LHCN-M2 (cell line): ENCODE data around the gene APELA. TPM values are rescaled to one million over a fixed set of nuclear protein-coding genes. Genes with fewer than 3 reads are reported as not detected.
"Not testable (repeated sequence)": the region's sequence is repeated elsewhere in the genome, so short reads cannot be mapped to it uniquely, and the experiment has no call there.

Experiments used
- DNase-seq: peaks from one replicate; pipeline ENCODE4 v3.0.0-alpha.2; 2012; ENCODE audit warnings: low read depth
- total RNA-seq: library from RNA; depleted of rRNA; stranded (reverse); fragments of >200 nt; gene quantifications from 2 replicates; pipeline ENCODE4 v1.2.3, GENCODE V29; 2014; rRNA removed

APELA gene
- total RNA-seq, 1 experiment from 2014 or later = not detected

- DNase-seq = no peak
Measured at GRCh38 chr4:164924670-164925238, 47.8 kb downstream of the APELA start.

- peak; percentile 26 for DNase-seq
Measured at GRCh38 chr4:164926301-164926700, 49.3 kb downstream of the APELA start.

GRCh38 chr4:164927101-164927500, 50.1 kb downstream of the APELA start:
- peak; percentile 15 for DNase-seq

GRCh38 chr4:164930647-164931046, 53.7 kb downstream of the APELA start:
- no peak for DNase-seq

GRCh38 chr4:164931551-164932324, 54.8 kb downstream of the APELA start:
- peak; percentile 84 for DNase-seq

GRCh38 chr4:164933244-164933643, 56.3 kb downstream of the APELA start:
- no peak for DNase-seq

GRCh38 chr4:164935363-164935762, 58.4 kb downstream of the APELA start:
- DNase-seq = no peak

GRCh38 chr4:164935865-164936606, 59.1 kb downstream of the APELA start:
- DNase-seq = not testable (repeated sequence)

- DNase-seq = no peak
Measured at GRCh38 chr4:164937576-164938270, 60.7 kb downstream of the APELA start.

- DNase-seq = no peak
Measured at GRCh38 chr4:164943192-164943591, 66.2 kb downstream of the APELA start.

- DNase-seq = no peak
Measured at GRCh38 chr4:164945146-164945545, 68.2 kb downstream of the APELA start.

GRCh38 chr4:164946810-164947209, 69.8 kb downstream of the APELA start:
- no peak for DNase-seq

Other genes starting within 250 kb of the APELA start
- not detected in 2 replicates for gene SMIM31, start 123.0 kb upstream of the APELA start, total RNA-seq
- not detected in 2 replicates for gene TRIM61, start 100.5 kb downstream of the APELA start, total RNA-seq
- gene TRIM60, start 154.8 kb downstream of the APELA start, total RNA-seq = not detected in 2 replicates
- gene TRIM75, start 176.7 kb downstream of the APELA start, total RNA-seq = 0.11 and 0.13 TPM in 2 replicates
- 12.5 and 14.9 TPM in 2 replicates for gene TMEM192, start 235.7 kb downstream of the APELA start, total RNA-seq